Measurements from ENCODE around the gene XYLT1.

- TF ChIP-seq CREB5 (CRISPR knock-in tag; IDR thresholded peaks at IDR 0.05; ENCODE audit: low read depth) (no peak), ZFP30 (CRISPR knock-in tag; IDR thresholded peaks at IDR 0.05) (no peak), ZFP3 (CRISPR knock-in tag; IDR thresholded peaks at IDR 0.05) (no peak), BACH2 (CRISPR knock-in tag; IDR thresholded peaks at IDR 0.05; ENCODE audit: borderline replicate concordance) (no peak), PPARA (CRISPR knock-in tag; IDR thresholded peaks at IDR 0.05; ENCODE audit: borderline replicate concordance) (no peak), RARB (CRISPR knock-in tag; IDR thresholded peaks at IDR 0.05) (no peak), CSRNP3 (CRISPR knock-in tag; IDR thresholded peaks at IDR 0.05) (no peak), ISL1 (CRISPR knock-in tag; IDR thresholded peaks at IDR 0.05) (no peak)
- TF ChIP-seq, protein P1, sequence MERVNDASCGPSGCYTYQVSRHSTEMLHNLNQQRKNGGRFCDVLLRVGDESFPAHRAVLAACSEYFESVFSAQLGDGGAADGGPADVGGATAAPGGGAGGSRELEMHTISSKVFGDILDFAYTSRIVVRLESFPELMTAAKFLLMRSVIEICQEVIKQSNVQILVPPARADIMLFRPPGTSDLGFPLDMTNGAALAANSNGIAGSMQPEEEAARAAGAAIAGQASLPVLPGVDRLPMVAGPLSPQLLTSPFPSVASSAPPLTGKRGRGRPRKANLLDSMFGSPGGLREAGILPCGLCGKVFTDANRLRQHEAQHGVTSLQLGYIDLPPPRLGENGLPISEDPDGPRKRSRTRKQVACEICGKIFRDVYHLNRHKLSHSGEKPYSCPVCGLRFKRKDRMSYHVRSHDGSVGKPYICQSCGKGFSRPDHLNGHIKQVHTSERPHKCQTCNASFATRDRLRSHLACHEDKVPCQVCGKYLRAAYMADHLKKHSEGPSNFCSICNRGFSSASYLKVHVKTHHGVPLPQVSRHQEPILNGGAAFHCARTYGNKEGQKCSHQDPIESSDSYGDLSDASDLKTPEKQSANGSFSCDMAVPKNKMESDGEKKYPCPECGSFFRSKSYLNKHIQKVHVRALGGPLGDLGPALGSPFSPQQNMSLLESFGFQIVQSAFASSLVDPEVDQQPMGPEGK (CRISPR knock-in tag; IDR thresholded peaks at IDR 0.05; ENCODE audit: borderline replicate concordance) = no peak
Measured at GRCh38 chr16:17412221-17412620, 58.5 kb downstream of the XYLT1 start.
